ENCODE data around the gene SETDB1.
A peak's percentile ranks its signal among the peaks of the same experiment; 100 is the strongest.

Gene SETDB1

GRCh38 chr1:150944856-150945255 lies 18.7 kb downstream of the SETDB1 start:
- no peak for DNase-seq

- no peak for DNase-seq
Measured at GRCh38 chr1:150954708-150955107, 28.5 kb downstream of the SETDB1 start.

- no peak for DNase-seq
Measured at GRCh38 chr1:150955280-150955679, 29.1 kb downstream of the SETDB1 start.

- no peak for DNase-seq
Measured at GRCh38 chr1:150957666-150958065, 31.5 kb downstream of the SETDB1 start.

- no peak for DNase-seq
Measured at GRCh38 chr1:150960646-150961045, 34.5 kb downstream of the SETDB1 start.

- no peak for DNase-seq
Measured at GRCh38 chr1:150961756-150962155, 35.6 kb downstream of the SETDB1 start.

GRCh38 chr1:150963321-150964163 lies 37.4 kb downstream of the SETDB1 start:
- no peak for DNase-seq

- no peak for DNase-seq
Measured at GRCh38 chr1:150964164-150964489, 38.0 kb downstream of the SETDB1 start.

GRCh38 chr1:150965605-150966004 lies 39.4 kb downstream of the SETDB1 start:
- no peak for DNase-seq

- no peak for DNase-seq
Measured at GRCh38 chr1:150966011-150966410, 39.8 kb downstream of the SETDB1 start.

- no peak for DNase-seq
Measured at GRCh38 chr1:150967936-150968335, 41.8 kb downstream of the SETDB1 start.

- no peak for DNase-seq
Measured at GRCh38 chr1:150968491-150968890, 42.3 kb downstream of the SETDB1 start.

- DNase-seq = no peak
Measured at GRCh38 chr1:150969626-150970025, 43.5 kb downstream of the SETDB1 start.

GRCh38 chr1:150970808-150971582 lies 44.8 kb downstream of the SETDB1 start:
- no peak for DNase-seq

GRCh38 chr1:150971583-150972416 lies 45.6 kb downstream of the SETDB1 start:
- no peak for DNase-seq

GRCh38 chr1:150972417-150972940 lies 46.3 kb downstream of the SETDB1 start:
- no peak for DNase-seq

- no peak for DNase-seq
Measured at GRCh38 chr1:150973258-150973835, 47.2 kb downstream of the SETDB1 start.

- peak; percentile 16 to 33 for DNase-seq
Measured at GRCh38 chr1:150973836-150974579, 47.8 kb downstream of the SETDB1 start.

GRCh38 chr1:150974580-150975478 lies 48.7 kb downstream of the SETDB1 start, which contains the start of gene CERS2:
Gene CERS2, minus strand, starts transcription at chr1:150974835. Its CDS starts 5,745 bp downstream, at chr1:150969090.
- DNase-seq = peak; percentile 78 to 82

- no peak for DNase-seq
Measured at GRCh38 chr1:150976401-150976821, 50.2 kb downstream of the SETDB1 start.

Data from CD4-positive, alpha-beta T cell treated with Interleukin-4 for 1 hour (primary cell).